ENCODE results near the gene TEX19. TPM values are rescaled to one million over a fixed set of nuclear protein-coding genes. Genes with fewer than 3 reads are reported as not detected.

Gene TEX19
- total and polyA plus RNA-seq, 2 of the 4 experiments (the other 2 are of a cell fraction): under 0.01 to 0.03 TPM

- peak overlapping the region; percentile 30; the same call in 1 of the 2 replicates for H2AK5ac ChIP-seq (ENCODE audit: low read depth, low read length)
- no peaks in the 10 kb centered on the region for H3K9me1 ChIP-seq (ENCODE audit: insufficient read depth, low read length)
- intact Hi-C loops (cut with micrococcal nuclease) (no loop called here), in situ Hi-C loops (cut with MboI; ENCODE audit: low sequenced_read_pairs) (no loop called here), dilution Hi-C loops (cut with HindIII; ENCODE audit: low sequenced_read_pairs, unreplicated experiment) (no loop called here)
- H2BK15ac ChIP-seq (ENCODE audit: low read depth, low read length): no peak overlapping the region
- ChIA-PET CTCF (no interaction called here), POLR2A (ENCODE audit: unreplicated experiment) (no interaction called here)
- 70% methylated on average over 7 of the region's 19 CpGs; no CpG with 5 or more reads in 1 of the 2 experiments for WGBS, 2 experiments (ENCODE audit: extremely low coverage in 2 of 2, insufficient read length in 1 of 2)
- H4K8ac ChIP-seq (ENCODE audit: low read depth in 2 of 2, low read length in 2 of 2): no peak overlapping the region
- H4K5ac ChIP-seq (ENCODE audit: low read depth, low read length): no peak overlapping the region
- no peak overlapping the region for H3K27ac ChIP-seq (ENCODE audit: insufficient read depth, low read length)
- no peaks in the 10 kb centered on the region for H3K9me3 ChIP-seq (ENCODE audit: control insufficient read depth, insufficient read depth, low read length)
- peak overlapping the region; percentile 19 for H2AK9ac ChIP-seq (replicated peaks; ENCODE audit: low read depth, low read length, poor library complexity)
- H3K4me2 ChIP-seq (ENCODE audit: low read depth, low read length): no peak overlapping the region; the same call in 1 of the 2 replicates
- H2BK5ac ChIP-seq (ENCODE audit: low read depth, low read length, poor library complexity, severe bottlenecking): no peak overlapping the region
- H3K56ac ChIP-seq (ENCODE audit: extremely low read depth, insufficient read depth, low read length): no peak overlapping the region
- no peak overlapping the region for H3K14ac ChIP-seq (replicated peaks; ENCODE audit: low read depth, low read length)
- TF ChIP-seq POLR2A (IDR thresholded peaks at IDR 0.05; ENCODE audit: low read depth, low read length) (no peak), FOS (IDR thresholded peaks at IDR 0.05; ENCODE audit: low read depth, low read length) (0 out of 2 replicates have a peak, but pooled peaks have one; percentile 7), CEBPB (IDR thresholded peaks at IDR 0.05; ENCODE audit: low read depth, low read length) (peak; percentile 72)
- no peak overlapping the region for H3K4ac ChIP-seq (ENCODE audit: low read depth, low read length)
- H4K20me1 ChIP-seq (ENCODE audit: insufficient read depth, low read length): peaks cover 7% of the 10 kb centered on the region
- no peak overlapping the region for H3K9ac ChIP-seq (ENCODE audit: low read depth, low read length)
- H3K79me1 ChIP-seq (ENCODE audit: low read depth in 1 of 2, low read length in 2 of 2): no peaks in the 10 kb centered on the region
- H3K23ac ChIP-seq (ENCODE audit: low read depth, low read length): no peak overlapping the region
- H3K4me3 ChIP-seq (ENCODE audit: insufficient read depth, low read depth, low read length): no peak overlapping the region
- no peak overlapping the region for H2BK120ac ChIP-seq (ENCODE audit: low read depth, low read length)
- H4K91ac ChIP-seq (ENCODE audit: insufficient read depth, low read depth, low read length): no peak overlapping the region
- H2BK20ac ChIP-seq (ENCODE audit: low read depth, low read length): no peak overlapping the region
- no peak overlapping the region for H2AFZ ChIP-seq (replicated peaks; ENCODE audit: low read length, poor library complexity)
- peak; percentile 90 for DNase-seq
- H3K27me3 ChIP-seq (ENCODE audit: control insufficient read depth, insufficient read depth, low read length): no peaks in the 10 kb centered on the region
- no peak overlapping the region for H3K18ac ChIP-seq (ENCODE audit: low read depth, low read length)
- ATAC-seq (ENCODE audit: low read depth): peak; percentile 91
- no TSS peak for BruUV-seq (replicated peaks)
- peaks cover 7% of the 10 kb centered on the region; the same call in 1 of the 2 replicates for H3K36me3 ChIP-seq (ENCODE audit: control insufficient read depth, insufficient read depth, low read length)
- peaks cover 12% of the 10 kb centered on the region for H3K4me1 ChIP-seq (ENCODE audit: control insufficient read depth, insufficient read depth, low read length)
These were observed 37.8 kb downstream of the TEX19 start for GRCh38 chr17:82396601-82397435.

All from IMR-90 (cell line).